HFFc6 (cell line): Measurements from ENCODE around the gene DAPL1. TPM values are rescaled to one million over a fixed set of nuclear protein-coding genes. Genes with fewer than 3 reads are reported as not detected.

ENCODE experiments used
- DNase-seq: peaks from one replicate; pipeline ENCODE4 v3.0.0-alpha.2; 2018
- H3K27ac Mint-ChIP-seq: 2 replicates; pipeline ENCODE4 v1.8.0; 2020; ENCODE audit warnings: mild to moderate bottlenecking, mixed read lengths
- H3K27me3 Mint-ChIP-seq: 2 replicates; pipeline ENCODE4 v1.8.0; 2021; ENCODE audit warnings: mild to moderate bottlenecking, moderate library complexity, mixed read lengths; ENCODE audit not compliant: insufficient read depth
- H3K36me3 Mint-ChIP-seq: 2 replicates; pipeline ENCODE4 v1.8.0; 2021; ENCODE audit warnings: low read depth, mixed read lengths
- H3K4me1 Mint-ChIP-seq: 2 replicates; pipeline ENCODE4 v1.8.0; 2020; ENCODE audit warnings: low read depth, mixed read lengths
- H3K4me3 Mint-ChIP-seq: 2 replicates; pipeline ENCODE4 v1.8.0; 2020; ENCODE audit warnings: mild to moderate bottlenecking, moderate library complexity, mixed read lengths
- H3K9me3 Mint-ChIP-seq: 2 replicates; pipeline ENCODE4 v1.8.0; 2020; ENCODE audit warnings: mild to moderate bottlenecking, mixed read lengths
- CTCF ChIP-seq: fragments of 200-600 bp; sonication (generic); IDR thresholded peaks from 2 replicates; pipeline ENCODE4 v1.5.0; 2021; ENCODE audit warnings: antibody characterized with exemption, mild to moderate bottlenecking
- total RNA-seq, 6 experiments: library from RNA; stranded (reverse); fragmentation: NEBNext Ultra II Directional; extraction: Animal tissue kit (Norgen Biotek cat#: 25700); gene quantifications; 2 replicates in 1 of 6; 3 replicates in 5 of 6; pipeline ENCODE4 v1.2.3, GENCODE V29; 2021

DAPL1 gene
- total RNA-seq, 6 experiments from 2014 or later, result not detected

GRCh38 chr2:158808426-158808825 lies 13.3 kb downstream of the DAPL1 start:
- TF ChIP-seq CTCF, result no peak
- Mint-ChIP-seq H3K9me3 (no peaks in the 10 kb centered on the region), H3K27ac (no peak overlapping the region), H3K36me3 (no peaks in the 10 kb centered on the region), H3K4me1 (no peaks in the 10 kb centered on the region), H3K4me3 (no peak overlapping the region), H3K27me3 (peaks cover 41% of the 10 kb centered on the region)
- no peak for DNase-seq

- no peak for DNase-seq
- no peaks in the 10 kb centered on the region for H3K4me1 Mint-ChIP-seq
- no peak for TF ChIP-seq CTCF
- no peak overlapping the region for H3K4me3 Mint-ChIP-seq
- no peak overlapping the region for H3K27ac Mint-ChIP-seq
- no peaks in the 10 kb centered on the region for H3K36me3 Mint-ChIP-seq
- no peaks in the 10 kb centered on the region for H3K9me3 Mint-ChIP-seq
- peaks cover 42% of the 10 kb centered on the region for H3K27me3 Mint-ChIP-seq
Observed at GRCh38 chr2:158809816-158810215, 14.7 kb downstream of the DAPL1 start.

- no peak for TF ChIP-seq CTCF
- DNase-seq, result no peak
- no peak overlapping the region for H3K4me3 Mint-ChIP-seq
- no peaks in the 10 kb centered on the region for H3K4me1 Mint-ChIP-seq
- H3K27ac Mint-ChIP-seq, result no peak overlapping the region
- no peaks in the 10 kb centered on the region for H3K9me3 Mint-ChIP-seq
- H3K27me3 Mint-ChIP-seq, result peaks cover 42% of the 10 kb centered on the region
- H3K36me3 Mint-ChIP-seq, result no peaks in the 10 kb centered on the region
Observed at GRCh38 chr2:158810731-158811460, 15.8 kb downstream of the DAPL1 start.

GRCh38 chr2:158815166-158815565 lies 20.0 kb downstream of the DAPL1 start:
- Mint-ChIP-seq H3K4me3 (no peak overlapping the region), H3K36me3 (no peaks in the 10 kb centered on the region), H3K9me3 (no peaks in the 10 kb centered on the region), H3K27ac (no peak overlapping the region), H3K27me3 (peaks cover 33% of the 10 kb centered on the region), H3K4me1 (peaks cover 13% of the 10 kb centered on the region)
- no peak for TF ChIP-seq CTCF
- DNase-seq, result no peak

DNA sequence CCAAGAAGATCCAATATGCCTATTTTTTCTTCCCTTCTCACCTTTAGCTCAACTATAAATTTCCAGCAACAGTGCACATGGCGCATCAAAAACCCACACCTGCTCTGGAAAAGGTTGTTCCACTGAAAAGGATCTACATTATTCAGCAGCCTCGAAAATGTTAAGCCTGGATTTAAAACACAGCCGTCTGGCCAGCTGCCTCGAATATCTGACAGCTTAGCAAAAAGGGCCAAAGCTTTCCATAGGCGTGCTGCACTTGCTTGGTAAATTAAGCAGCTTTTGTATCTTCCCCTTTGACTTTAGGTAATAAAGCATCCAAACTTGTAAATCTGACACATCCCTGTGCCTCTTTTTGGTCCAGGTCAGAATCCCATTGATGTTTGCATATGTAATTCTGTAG lies 20.5 kb downstream of the DAPL1 start:
- Mint-ChIP-seq H3K27me3 (peaks cover 32% of the 10 kb centered on the region), H3K4me1 (peaks cover 13% of the 10 kb centered on the region), H3K36me3 (no peaks in the 10 kb centered on the region), H3K4me3 (no peak overlapping the region), H3K9me3 (no peaks in the 10 kb centered on the region), H3K27ac (no peak overlapping the region)
- no peak for TF ChIP-seq CTCF
- no peak for DNase-seq
